Gastrocnemius medialis (tissue), 4 donors: ENCODE data around the gene BAIAP2L1. TPM values are rescaled to one million over a fixed set of nuclear protein-coding genes. Genes with fewer than 3 reads are reported as not detected.
A peak's percentile ranks its signal among the peaks of the same experiment; 100 is the strongest.

ENCODE experiments used
- ATAC-seq, 2 donors: fragments of 150-250 bp; one replicate each; pipeline ENCODE4 v1.9.1; 2016
- DNase-seq, 2 donors: peaks; one replicate each; pipeline ENCODE4 v3.0.0-alpha.2; 2019
- H3K27ac ChIP-seq, 4 donors: fragments of 200-600 bp; sonication (generic); 1 replicate in 1 of 4; 2 replicates in 3 of 4; pipeline ENCODE4 v1.5.1; 2016 to 2018; ENCODE audit warnings: mild to moderate bottlenecking in 2 of 4, moderate library complexity in 1 of 4
- H3K27me3 ChIP-seq, 3 donors: fragments of 200-600 bp; sonication (generic) in 2 of 3; 1 replicate in 1 of 3; 2 replicates in 2 of 3; pipeline versions ENCODE4 v1.5.1 to v1.6.0; 2016 to 2019; ENCODE audit warnings: mild to moderate bottlenecking in 1 of 3, moderate library complexity in 1 of 3
- H3K36me3 ChIP-seq, 2 donors: fragments of 200-600 bp; sonication (generic) in 1 of 2; one replicate each; pipeline ENCODE4 v1.5.1; 2017 to 2018
- H3K4me1 ChIP-seq, 2 donors: fragments of 200-600 bp; sonication (generic) in 1 of 2; one replicate each; pipeline ENCODE4 v1.5.1; 2016 to 2017; ENCODE audit warnings: mild to moderate bottlenecking in 2 of 2
- H3K4me3 ChIP-seq, 4 donors: fragments of 200-600 bp; sonication (generic) in 3 of 4; 1 replicate in 1 of 4; 2 replicates in 3 of 4; pipeline ENCODE4 v1.5.1; 2016 to 2019; ENCODE audit warnings: mild to moderate bottlenecking in 2 of 4
- H3K9me3 ChIP-seq, 3 donors: fragments of 200-600 bp; sonication (generic) in 2 of 3; 1 replicate in 1 of 3; 2 replicates in 2 of 3; pipeline ENCODE4 v1.5.1; 2016 to 2019
- POLR2A ChIP-seq, 2 donors: fragments of 450-650 bp; IDR thresholded peaks; one replicate each; pipeline ENCODE4 v1.6.1; 2017; ENCODE audit warnings: antibody characterized with exemption in 2 of 2, mild to moderate bottlenecking in 2 of 2, moderate library complexity in 2 of 2
- in situ Hi-C, 4 donors: fragments of 200-750 bp; cut with MboI; loops; one replicate each; pipeline versions ENCODE4 v1.15.0 to v1.8.0; 2017; ENCODE audit warnings: low sequenced_read_pairs in 4 of 4
- intact Hi-C: fragments of 100-400 bp; cut with DNase I; formaldehyde crosslinking; loops from one replicate; pipeline ENCODE4 v1.15.1; 2023; ENCODE audit warnings: low total_unique reads
- total RNA-seq, 4 donors: library from RNA; depleted of rRNA; stranded (reverse); fragments of >200 nt; gene quantifications; one replicate each; pipeline versions ENCODE4 v1.1.0 to v1.2.3, GENCODE V29; 2016
- TF ChIP-seq, protein P1 (sequence below), 5 experiments: fragments of 450-650 bp in 3 of 5; fragments of 200-600 bp in 2 of 5; sonication (generic) in 2 of 5; IDR thresholded peaks in 4 of 5; conservative IDR thresholded peaks in 1 of 5; 1 replicate in 4 of 5; 2 replicates in 1 of 5; pipeline ENCODE4 v1.5.1; 2016 to 2019; ENCODE audit warnings: antibody characterized with exemption in 5 of 5, mild to moderate bottlenecking in 3 of 5, moderate library complexity in 3 of 5

Gene BAIAP2L1
- total RNA-seq, 4 donors from 2014 or later: 0.59 to 3.8 (median 1.2) TPM

DNA sequence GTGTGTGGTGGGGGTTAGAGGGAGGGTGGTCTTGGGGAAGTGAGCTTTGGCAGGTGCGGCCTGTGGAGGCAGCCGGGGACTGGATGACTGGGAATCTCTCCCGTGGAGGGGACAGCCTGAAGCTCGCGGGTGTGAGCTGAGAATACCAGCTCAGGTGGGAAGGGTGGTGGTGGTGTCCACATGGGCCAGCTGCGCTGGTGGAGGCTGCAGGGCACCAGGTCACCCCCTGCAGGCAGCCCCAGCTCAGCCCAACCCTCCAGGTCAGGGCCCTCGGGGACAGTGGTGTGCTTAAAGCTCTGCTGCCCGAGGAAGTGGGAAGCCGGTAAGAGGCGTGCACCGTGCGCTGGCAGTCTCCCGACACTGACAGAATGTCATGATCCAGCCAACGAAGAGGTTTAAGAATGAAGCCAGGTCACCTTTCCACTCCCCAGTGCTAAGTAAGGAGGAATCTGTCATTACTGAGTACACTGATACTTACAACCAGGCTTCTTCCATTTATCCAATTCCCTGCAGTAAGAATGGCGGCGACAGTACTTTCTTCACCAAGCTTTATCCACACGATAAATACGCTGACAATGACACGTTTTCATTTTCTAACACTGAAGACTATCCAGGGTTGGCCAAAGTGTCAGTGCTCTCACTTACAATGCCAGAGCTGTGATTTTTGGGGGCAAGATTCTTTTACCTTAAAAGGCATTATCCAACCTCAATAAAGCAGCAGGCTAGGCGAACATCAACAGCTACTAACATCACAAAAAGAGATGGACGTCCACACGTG is 99.0 kb downstream of the BAIAP2L1 start:
- DNase-seq (no peak), ATAC-seq (no peak)
- TF ChIP-seq, protein P1, sequence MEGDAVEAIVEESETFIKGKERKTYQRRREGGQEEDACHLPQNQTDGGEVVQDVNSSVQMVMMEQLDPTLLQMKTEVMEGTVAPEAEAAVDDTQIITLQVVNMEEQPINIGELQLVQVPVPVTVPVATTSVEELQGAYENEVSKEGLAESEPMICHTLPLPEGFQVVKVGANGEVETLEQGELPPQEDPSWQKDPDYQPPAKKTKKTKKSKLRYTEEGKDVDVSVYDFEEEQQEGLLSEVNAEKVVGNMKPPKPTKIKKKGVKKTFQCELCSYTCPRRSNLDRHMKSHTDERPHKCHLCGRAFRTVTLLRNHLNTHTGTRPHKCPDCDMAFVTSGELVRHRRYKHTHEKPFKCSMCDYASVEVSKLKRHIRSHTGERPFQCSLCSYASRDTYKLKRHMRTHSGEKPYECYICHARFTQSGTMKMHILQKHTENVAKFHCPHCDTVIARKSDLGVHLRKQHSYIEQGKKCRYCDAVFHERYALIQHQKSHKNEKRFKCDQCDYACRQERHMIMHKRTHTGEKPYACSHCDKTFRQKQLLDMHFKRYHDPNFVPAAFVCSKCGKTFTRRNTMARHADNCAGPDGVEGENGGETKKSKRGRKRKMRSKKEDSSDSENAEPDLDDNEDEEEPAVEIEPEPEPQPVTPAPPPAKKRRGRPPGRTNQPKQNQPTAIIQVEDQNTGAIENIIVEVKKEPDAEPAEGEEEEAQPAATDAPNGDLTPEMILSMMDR (IDR thresholded peaks at IDR 0.05 in 4 of 5, conservative IDR thresholded peaks at IDR 0.05 in 1 of 5): no peak
- no peak for TF ChIP-seq POLR2A (IDR thresholded peaks at IDR 0.05)
- no peaks in the 10 kb centered on the region for H3K4me1 ChIP-seq
- no peak overlapping the region for H3K4me3 ChIP-seq
- peaks cover 0 to 7% of the 10 kb centered on the region in 2 donors for H3K36me3 ChIP-seq
- no peaks in the 10 kb centered on the region for H3K9me3 ChIP-seq
- in situ Hi-C loops (no loop called here), intact Hi-C loops (no loop called here)
- H3K27me3 ChIP-seq: no peaks in the 10 kb centered on the region
- H3K27ac ChIP-seq: no peak overlapping the region

DNA sequence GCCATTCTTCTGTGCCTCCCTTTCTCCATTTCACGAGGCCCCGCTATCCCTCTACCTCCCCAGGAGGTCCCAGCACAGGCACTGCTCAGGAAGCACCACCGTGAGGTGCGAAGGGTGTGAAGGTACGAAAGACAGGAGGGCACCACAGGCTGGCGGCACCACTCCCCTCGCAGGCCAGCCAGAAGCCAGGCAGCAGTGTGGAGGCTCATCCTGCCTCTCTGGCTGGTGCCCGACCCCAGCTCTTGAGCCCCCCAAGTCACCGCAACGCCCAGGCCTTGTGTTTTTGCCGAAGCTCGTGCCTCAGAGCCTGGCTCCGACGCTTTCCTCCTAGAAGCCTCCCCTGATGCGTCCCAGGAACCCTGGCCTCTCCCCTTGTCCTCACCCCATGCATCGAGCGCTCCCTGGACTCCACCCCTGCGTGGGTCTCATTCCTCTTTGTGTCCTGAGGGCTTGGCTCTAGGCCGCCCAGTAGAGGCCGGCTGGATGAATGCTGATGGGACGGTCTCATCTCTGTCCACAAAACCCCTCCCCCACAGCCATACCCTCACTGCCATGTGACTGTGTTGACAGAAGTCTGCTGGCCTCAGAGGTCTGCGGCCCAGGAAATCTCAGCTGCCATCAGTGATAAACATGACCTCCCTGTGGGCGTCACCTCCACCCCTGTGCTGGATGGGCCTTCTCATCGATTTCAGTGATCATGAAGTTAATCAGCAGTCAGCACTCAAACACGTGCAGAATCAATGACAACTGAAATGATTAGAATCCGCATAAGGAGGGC is 100.1 kb downstream of the BAIAP2L1 start:
- in situ Hi-C loops: no loop called here
- Histone ChIP-seq H3K36me3 (no peaks in the 10 kb centered on the region), H3K4me3 (no peak overlapping the region), H3K27me3 (no peaks in the 10 kb centered on the region), H3K9me3 (no peaks in the 10 kb centered on the region), H3K27ac (no peak overlapping the region), H3K4me1 (no peaks in the 10 kb centered on the region)
- TF ChIP-seq, protein P1 (IDR thresholded peaks at IDR 0.05 in 4 of 5, conservative IDR thresholded peaks at IDR 0.05 in 1 of 5): no peak
- no peak for TF ChIP-seq POLR2A (IDR thresholded peaks at IDR 0.05)
- no peak for DNase-seq
- intact Hi-C loops: no loop called here
- no peak for ATAC-seq

DNA sequence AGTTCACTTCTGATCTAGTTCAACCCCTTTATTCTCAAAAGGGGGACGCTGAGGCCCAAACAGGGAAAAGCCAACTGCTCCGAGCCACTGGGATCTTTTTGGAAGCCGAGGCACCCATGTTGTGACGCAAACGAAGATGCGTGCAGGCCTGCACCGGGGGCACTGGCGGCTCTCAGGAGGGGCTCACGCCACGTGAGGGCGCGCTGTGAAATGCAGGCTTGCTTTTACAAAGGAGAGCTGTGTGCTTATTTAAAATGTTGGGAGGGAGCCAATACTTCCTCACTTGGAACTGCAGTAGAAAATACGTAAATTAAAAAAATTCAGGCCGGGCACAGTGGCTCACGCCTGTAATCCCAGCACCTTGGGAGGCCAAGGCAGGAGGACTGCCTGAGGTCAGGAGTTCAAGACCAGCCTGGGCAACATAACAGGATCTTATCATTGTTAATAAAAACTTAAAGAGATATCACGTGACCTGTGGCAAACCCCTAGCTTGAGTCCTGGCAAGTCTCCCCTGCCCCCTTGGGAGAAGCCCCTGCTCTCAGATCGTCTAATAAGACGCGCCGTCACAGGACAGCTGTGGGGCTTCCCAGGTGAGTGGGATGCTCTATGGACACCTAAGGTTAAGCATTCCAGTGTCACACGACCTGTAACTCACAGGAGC is 103.1 kb downstream of the BAIAP2L1 start:
- peaks cover 3% of the 10 kb centered on the region in 2 donors for H3K4me1 ChIP-seq
- peaks cover 0 to 18% of the 10 kb centered on the region in 2 donors for H3K36me3 ChIP-seq
- no peak for ATAC-seq
- no peak for DNase-seq
- no peaks in the 10 kb centered on the region for H3K9me3 ChIP-seq
- no peak overlapping the region for H3K27ac ChIP-seq
- H3K4me3 ChIP-seq: no peak overlapping the region
- in situ Hi-C loops: no loop called here
- intact Hi-C loops: no loop called here
- TF ChIP-seq, protein P1 (IDR thresholded peaks at IDR 0.05 in 4 of 5, conservative IDR thresholded peaks at IDR 0.05 in 1 of 5): no peak
- TF ChIP-seq POLR2A (IDR thresholded peaks at IDR 0.05): no peak
- H3K27me3 ChIP-seq: no peaks in the 10 kb centered on the region

DNA sequence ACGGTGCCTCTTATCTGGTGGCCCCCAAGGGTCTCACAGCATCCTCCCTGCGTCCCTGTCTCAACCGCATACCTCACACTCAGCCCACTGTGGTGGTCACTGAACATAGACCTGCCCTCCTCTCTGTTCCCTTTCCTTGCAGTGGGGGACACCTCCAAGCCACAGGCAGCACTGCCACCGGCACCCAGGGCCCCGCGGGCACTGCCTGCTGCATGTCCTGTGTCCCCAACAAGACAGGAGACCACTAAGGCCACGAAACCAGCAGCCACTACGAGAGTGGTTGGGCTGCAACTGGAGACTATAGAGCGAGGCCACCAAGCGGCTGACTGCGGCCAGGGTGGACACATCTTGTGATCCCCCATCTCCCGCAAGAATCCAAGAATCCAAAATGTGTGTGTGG is 104.1 kb downstream of the BAIAP2L1 start:
- intact Hi-C loops: no loop called here
- H3K27me3 ChIP-seq: no peaks in the 10 kb centered on the region
- no peak overlapping the region for H3K4me3 ChIP-seq
- peaks cover 0 to 28% of the 10 kb centered on the region in 2 donors for H3K36me3 ChIP-seq
- no peak for TF ChIP-seq POLR2A (IDR thresholded peaks at IDR 0.05)
- TF ChIP-seq, protein P1 (IDR thresholded peaks at IDR 0.05 in 4 of 5, conservative IDR thresholded peaks at IDR 0.05 in 1 of 5): no peak
- in situ Hi-C loops: no loop called here
- no peaks in the 10 kb centered on the region for H3K9me3 ChIP-seq
- peaks cover 3% of the 10 kb centered on the region in 2 donors for H3K4me1 ChIP-seq
- DNase-seq (no peak), ATAC-seq (peak in 1 of 2 donors; percentile 10)
- H3K27ac ChIP-seq: no peak overlapping the region
